Ramos (cell line): Measurements from ENCODE around the gene CIROP.

Source experiments
- in situ Hi-C: fragments of 300-500 bp; cut with MboI; formaldehyde crosslinking; loops from one replicate; pipeline ENCODE4 v1.14.3; 2022; ENCODE audit warnings: low sequenced_read_pairs; ENCODE audit not compliant: unreplicated experiment

Gene CIROP

DNA sequence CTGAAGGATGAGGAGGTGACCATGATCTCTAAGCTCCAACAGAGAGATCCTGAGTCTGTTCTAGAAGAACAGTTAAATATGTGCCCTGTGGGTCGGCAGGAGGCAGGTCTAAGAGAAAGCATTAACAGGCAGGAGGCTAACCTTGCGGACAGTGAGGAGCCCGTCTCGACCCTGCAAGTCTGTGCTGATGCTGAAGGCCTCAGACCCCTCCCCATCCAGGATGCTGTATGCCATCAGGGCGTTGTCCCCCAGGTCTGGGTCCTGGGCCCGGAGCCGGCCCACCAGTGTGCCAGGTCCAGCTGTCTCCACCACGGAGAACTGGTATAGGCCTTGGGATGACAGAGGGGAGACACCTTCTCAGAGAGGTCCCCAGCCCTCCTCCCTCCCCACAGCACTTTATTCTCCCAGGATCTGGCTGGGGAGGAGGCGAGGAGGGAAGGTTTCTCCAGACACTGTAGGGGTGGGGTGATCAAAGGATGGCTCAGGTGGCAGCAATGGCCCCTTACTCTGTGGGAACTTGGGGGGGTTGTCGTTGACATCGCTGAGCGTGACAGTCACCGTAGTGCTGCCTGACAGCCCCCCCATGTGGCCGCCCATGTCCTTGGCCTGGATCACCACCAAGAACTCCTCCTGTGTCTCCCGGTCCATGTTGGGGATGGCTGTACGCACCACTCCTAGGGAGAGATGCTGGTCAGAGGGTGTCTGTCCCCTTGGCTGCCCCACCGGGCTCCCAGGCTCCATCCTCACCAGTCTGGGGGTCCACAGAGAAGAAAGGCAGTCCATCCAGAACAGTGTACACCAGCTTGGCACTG is 50.6 kb downstream of the CIROP start:
- in situ Hi-C loops: loop anchor here (5.0 to 10.0 kb wide), 3 partner anchors 67 to 667 kb away; no protein-coding TSS in a partner anchor

- in situ Hi-C loops: loop anchor here (5.0 to 10.0 kb wide), 3 partner anchors 66 to 666 kb away; no protein-coding TSS in a partner anchor
Observed at GRCh38 chr14:23053426-23053825, 51.4 kb downstream of the CIROP start.

DNA sequence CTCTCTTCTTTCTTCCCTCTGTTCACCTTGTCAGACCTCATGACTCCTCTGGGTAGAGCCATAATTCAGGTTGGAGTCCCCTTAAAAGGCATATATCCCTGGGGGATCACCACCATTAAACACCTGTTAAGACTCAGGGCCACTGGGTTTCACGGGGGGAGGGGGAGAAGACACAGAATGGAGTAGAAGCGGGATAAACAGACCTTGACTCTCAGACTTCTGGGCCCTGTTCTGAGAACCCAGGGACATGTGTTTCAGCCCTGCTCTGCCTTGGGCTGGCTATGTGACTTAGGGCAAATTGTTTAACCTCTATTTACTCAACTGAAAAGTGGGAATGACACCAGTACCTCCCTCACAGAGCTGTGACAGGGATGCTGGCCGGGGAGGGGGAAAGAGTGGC is 52.1 kb downstream of the CIROP start:
- in situ Hi-C loops: loop anchor here (5.0 to 10.0 kb wide), 3 partner anchors 65 to 665 kb away; no protein-coding TSS in a partner anchor

- in situ Hi-C loops: loop anchor here (5.0 to 10.0 kb wide), 3 partner anchors 65 to 665 kb away; no protein-coding TSS in a partner anchor
Observed at GRCh38 chr14:23052182-23052623, 52.6 kb downstream of the CIROP start.

GRCh38 chr14:23051141-23052057 is 53.4 kb downstream of the CIROP start:
- in situ Hi-C loops: loop anchor here (5.0 to 10.0 kb wide), 3 partner anchors 64 to 664 kb away; no protein-coding TSS in a partner anchor
